ENCODE results near the gene NUMBL. TPM values are rescaled to one million over a fixed set of nuclear protein-coding genes. Genes with fewer than 3 reads are reported as not detected.

Gene NUMBL
- 41.7 TPM for total RNA-seq (2021; ENCODE audit: unreplicated experiment)
- 21.9 and 27.6 TPM in 2 replicates for polyA plus RNA-seq (2012)
- percentile 68 among the genes with signal in this experiment for Bru-seq, nascent RNA
- percentile 79 among the genes with signal in this experiment for BruChase-seq, experiment 1, labeled RNA remaining after a 6-hour chase
- BruChase-seq, experiment 2, labeled RNA remaining after a 2-hour chase: percentile 76 among the genes with signal in this experiment
- long read RNA-seq, partial matches to known transcripts: 2 of 11 reads
- long read RNA-seq, other reads (novel, unspliced or antisense): 9 of 11 reads

DNA sequence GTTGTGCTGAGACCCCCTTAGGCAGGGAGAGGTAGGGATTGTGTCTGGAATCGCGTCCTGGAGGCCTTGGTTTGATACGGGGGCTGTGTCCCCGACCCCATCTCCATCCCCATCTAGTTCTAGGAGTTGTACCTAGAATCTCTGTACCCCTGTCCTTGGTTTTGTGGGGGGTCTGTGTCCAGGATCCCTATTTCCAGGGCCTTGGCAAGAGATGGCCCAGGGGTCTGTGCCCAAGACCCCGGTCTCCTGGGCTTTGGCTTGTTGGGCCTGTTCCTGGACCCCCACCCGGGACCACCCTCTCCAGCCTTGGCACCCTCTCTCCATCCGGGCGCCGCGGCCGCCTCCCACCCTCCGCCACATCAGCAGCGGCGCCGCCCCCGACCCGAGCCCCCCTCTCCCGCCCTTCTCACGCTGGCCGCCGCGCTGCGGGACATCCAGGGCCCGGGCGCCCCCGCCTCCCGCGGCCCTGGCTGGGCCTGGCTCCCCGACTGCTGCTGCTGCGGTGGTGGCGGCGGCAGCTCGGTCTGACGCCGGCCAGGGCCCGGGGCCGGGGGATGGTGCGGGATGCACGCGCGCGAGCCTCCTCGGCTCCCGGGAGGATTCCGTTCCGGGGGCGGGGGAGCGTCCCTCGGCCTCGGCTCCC, at the start of gene NUMBL:
Gene NUMBL, minus strand, starts transcription at position 602 of the 643 bp plus-strand sequence. Its CDS starts 168 bp downstream, at position 434.
- Histone ChIP-seq H3K4me3 (replicated peaks in 1 of 2; ENCODE audit: low read depth in 1 of 2, low read length in 2 of 2) (peak within 1 kb of the TSS; percentile 73 to 80), H3K9ac (ENCODE audit: low read length) (peak within 1 kb of the TSS; percentile 92), H3K36me3 (ENCODE audit: control insufficient read depth in 1 of 2, insufficient read depth in 2 of 2, low read length in 2 of 2) (peaks cover 6 to 19% of the 10 kb centered on the region in 2 experiments; a peak in 3 of 4 replicates), H3K9me3 (ENCODE audit: control insufficient read depth in 1 of 2, insufficient read depth in 1 of 2, low read depth in 1 of 2, low read length in 2 of 2) (no peaks in the 10 kb centered on the region), H3K4me2 (ENCODE audit: low read length) (peak within 1 kb of the TSS; percentile 98), H3K4me1 (ENCODE audit: control insufficient read depth in 1 of 2, insufficient read depth in 2 of 2, low read length in 2 of 2) (peaks cover 12 to 26% of the 10 kb centered on the region in 2 experiments; a peak in 3 of 4 replicates), H3K9me2 (ENCODE audit: insufficient read depth) (no peaks in the 10 kb centered on the region), H3K27me3 (ENCODE audit: insufficient read depth, low read length) (no peaks in the 10 kb centered on the region), H3K27ac (ENCODE audit: low read depth, low read length) (peak within 1 kb of the TSS; percentile 88), H3K79me2 (ENCODE audit: insufficient read depth, low read length) (peaks cover 29% of the 10 kb centered on the region), H2AFZ (ENCODE audit: low read depth, low read length, poor library complexity, severe bottlenecking) (no peak within 1 kb of the TSS), H4K20me1 (ENCODE audit: insufficient read depth) (no peaks in the 10 kb centered on the region)
- ChIA-PET CTCF (interaction anchor here (0.6 kb wide), 2 partner anchors 820 to 1011 kb away, joined by 3 to 4 read pairs; no protein-coding TSS in a partner anchor), RAD21 (ENCODE audit: low non-redundant PET in 1 of 2, low total read pairs in 2 of 2, uncharacterized antibody in 2 of 2, unreplicated experiment in 2 of 2) (interaction anchor here in 1 of 2 experiments (0.6 kb wide), 1 partner anchor 19 kb away, joined by 4 read pairs; no protein-coding TSS in a partner anchor), POLR2A (interaction anchor here (0.6 to 1.6 kb wide), 4 partner anchors 10 to 27 kb away, joined by 3 to 5 read pairs (median 4); partner anchors contain the start of genes COQ8B and ITPKC)
- BruUV-seq (replicated peaks): no TSS peak
- intact Hi-C loops (cut with micrococcal nuclease): no loop called here
- no peak for DNase-seq (ENCODE audit: low read depth, low spot score)
- no peak for ATAC-seq
- TF ChIP-seq, protein P1, sequence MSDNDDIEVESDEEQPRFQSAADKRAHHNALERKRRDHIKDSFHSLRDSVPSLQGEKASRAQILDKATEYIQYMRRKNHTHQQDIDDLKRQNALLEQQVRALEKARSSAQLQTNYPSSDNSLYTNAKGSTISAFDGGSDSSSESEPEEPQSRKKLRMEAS (IDR thresholded peaks at IDR 0.05): no peak
- TF ChIP-seq SP1 (IDR thresholded peaks at IDR 0.05; ENCODE audit: low read depth) (no peak), RAD21 (IDR thresholded peaks at IDR 0.05; ENCODE audit: low read depth) (no peak), POLR2AphosphoS5 (IDR thresholded peaks at IDR 0.05; ENCODE audit: low read depth, low read length) (peak; percentile 87), FOSL1 (IDR thresholded peaks at IDR 0.05; ENCODE audit: low read depth) (no peak)
- TF ChIP-seq, protein P2, sequence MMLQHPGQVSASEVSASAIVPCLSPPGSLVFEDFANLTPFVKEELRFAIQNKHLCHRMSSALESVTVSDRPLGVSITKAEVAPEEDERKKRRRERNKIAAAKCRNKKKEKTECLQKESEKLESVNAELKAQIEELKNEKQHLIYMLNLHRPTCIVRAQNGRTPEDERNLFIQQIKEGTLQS (IDR thresholded peaks at IDR 0.05): no peak

Data from HCT116 (cell line).